Kidney (tissue), 14 donors: ENCODE data around the gene PRPF40A. TPM values are rescaled to one million over a fixed set of nuclear protein-coding genes. Genes with fewer than 3 reads are reported as not detected.

Experiments used
- DNase-seq, 5 donors: peaks; one replicate each; pipeline ENCODE4 v3.0.0-alpha.2; 2013 to 2020
- FAIRE-seq: peaks from 2 replicates; lab custom pipeline; 2012; peaks lifted over from hg19 to GRCh38; lab: Jason Lieb, UNC
- H3K27ac ChIP-seq, 2 donors: one replicate each; pipeline ENCODE4 v1.7.0; 2013; ENCODE audit warnings: low read depth in 2 of 2, low read length in 2 of 2, inconsistent platforms in 1 of 2
- H3K27me3 ChIP-seq: one replicate; pipeline ENCODE4 v1.7.1; 2013; ENCODE audit warnings: low read length, inconsistent platforms; ENCODE audit not compliant: control insufficient read depth, insufficient read depth
- H3K36me3 ChIP-seq, 3 donors: one replicate each; pipeline versions ENCODE4 v1.7.0 to v1.7.1; 2013; ENCODE audit warnings: low read length in 3 of 3, control low read depth in 1 of 3, inconsistent platforms in 1 of 3; ENCODE audit not compliant: insufficient read depth in 3 of 3, control insufficient read depth in 2 of 3
- H3K4me1 ChIP-seq, 3 donors: one replicate each; pipeline versions ENCODE4 v1.7.0 to v1.7.1; 2013; ENCODE audit warnings: low read length in 3 of 3, inconsistent platforms in 1 of 3, low read depth in 1 of 3; ENCODE audit not compliant: control insufficient read depth in 2 of 3, insufficient read depth in 2 of 3
- H3K4me3 ChIP-seq, 3 donors: one replicate each; pipeline versions ENCODE4 v1.7.0 to v1.8.1; 2013; ENCODE audit warnings: low read length in 3 of 3, control low read depth in 1 of 3, inconsistent platforms in 1 of 3
- H3K9ac ChIP-seq, 3 donors: one replicate each; pipeline versions ENCODE4 v1.7.0 to v1.7.1; 2013; ENCODE audit warnings: low read length in 3 of 3, control low read depth in 1 of 3, inconsistent platforms in 1 of 3
- H3K9me3 ChIP-seq, 3 donors: one replicate each; pipeline versions ENCODE4 v1.7.0 to v1.7.1; 2013; ENCODE audit warnings: low read length in 3 of 3, control low read depth in 1 of 3, inconsistent platforms in 1 of 3; ENCODE audit not compliant: control insufficient read depth in 2 of 3, insufficient read depth in 1 of 3
- CTCF ChIP-seq: IDR thresholded peaks from 3 replicates; pipeline ENCODE4 v1.5.1; 2012; ENCODE audit warnings: mild to moderate bottlenecking, moderate library complexity, borderline replicate concordance; ENCODE audit not compliant: insufficient read depth; ENCODE audit errors: extremely low read depth
- intact Hi-C: fragments of 100-400 bp; cut with DNase I; formaldehyde crosslinking; loops from one replicate; pipeline ENCODE4 v1.11.1; 2022
- polyA plus RNA-seq: library from polyadenylated mRNA; stranded (reverse); fragments of 350-450 nt; fragmentation: Illumina TruSeq; extraction: RNeasy Lipid Tissue Mini Kit (QIAGEN cat#74804); gene quantifications from one replicate; pipeline ENCODE4 v1.2.3, GENCODE V29; 2014; ENCODE audit warnings: low read depth, low replicate concordance; ENCODE audit not compliant: insufficient read depth
- total RNA-seq: library from RNA; stranded (reverse); fragmentation: NEBNext Ultra II Directional; extraction: Animal tissue kit (Norgen Biotek cat#: 25700); gene quantifications from one replicate; pipeline ENCODE4 v1.2.1, GENCODE V29; 2021
- donor health status: control.
- donor health status: control.
- donor health status: control.
- donor health status: control.
- donor health status: control.
- donor health status: DM: yes; HTN: yes; CAD: no.
- donor health status: Normal renal cell carcinoma (clear cell type).

PRPF40A gene
- total and polyA plus RNA-seq, 2 donors from 2014 or later, result 20.2 to 82.7 TPM

- Histone ChIP-seq H3K9me3 (no peaks in the 10 kb centered on the region), H3K4me1 (no peaks in the 10 kb centered on the region), H3K36me3 (peaks cover 0 to 6% (median 2%) of the 10 kb centered on the region in 3 donors), H3K27me3 (no peaks in the 10 kb centered on the region), H3K4me3 (no peak overlapping the region), H3K27ac (no peak overlapping the region), H3K9ac (no peak overlapping the region)
- TF ChIP-seq CTCF, result no peak
- DNase-seq (peak in 1 of 5 donors; percentile 9), FAIRE-seq (no peak)
- intact Hi-C loops, result no loop called here
These were observed 44.9 kb upstream of the PRPF40A start for GRCh38 chr2:152762202-152762601.

GRCh38 chr2:152761214-152761613 is 44.0 kb upstream of the PRPF40A start:
- Histone ChIP-seq H3K4me1 (no peaks in the 10 kb centered on the region), H3K27ac (no peak overlapping the region), H3K36me3 (peaks cover 0 to 6% (median 2%) of the 10 kb centered on the region in 3 donors), H3K4me3 (no peak overlapping the region), H3K9me3 (no peaks in the 10 kb centered on the region), H3K27me3 (no peaks in the 10 kb centered on the region), H3K9ac (no peak overlapping the region)
- TF ChIP-seq CTCF, result no peak
- DNase-seq, result no peak
- FAIRE-seq, result no peak
- intact Hi-C loops, result no loop called here

DNA sequence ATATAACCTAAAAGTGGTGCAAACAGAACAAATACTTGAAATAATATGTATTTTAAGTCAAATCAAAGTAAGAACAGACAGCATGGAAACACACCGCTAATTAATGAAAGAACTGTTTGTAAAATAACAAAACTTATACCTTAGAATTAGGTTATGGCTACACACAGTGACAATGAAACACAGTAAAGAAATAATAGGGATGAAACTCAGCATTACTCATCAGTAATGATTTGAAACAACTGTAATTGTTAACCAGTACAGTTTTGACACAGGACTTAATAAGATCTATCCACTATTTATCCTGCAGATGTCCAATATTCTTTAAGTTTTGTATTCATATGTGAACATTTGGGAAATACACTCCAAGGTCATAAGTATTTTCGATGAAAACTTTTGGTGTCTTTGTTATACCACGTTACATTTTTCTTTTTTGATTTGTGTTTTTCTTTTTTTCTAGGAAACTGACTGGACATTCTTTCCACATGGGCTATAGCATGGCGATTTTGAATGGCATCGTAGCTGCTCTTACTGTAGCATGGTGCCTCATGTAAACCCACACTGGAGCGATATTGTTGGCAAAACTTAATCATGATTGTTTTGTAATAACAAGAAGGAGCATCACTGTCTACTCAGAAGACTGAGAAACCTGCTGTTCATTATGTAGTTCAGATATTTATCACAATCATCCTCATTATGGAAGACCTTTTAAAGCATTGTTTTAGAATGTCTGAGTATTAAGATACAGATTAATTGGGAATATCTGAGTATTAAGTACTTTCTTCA is 42.2 kb upstream of the PRPF40A start:
- intact Hi-C loops, result no loop called here
- FAIRE-seq, result no peak
- Histone ChIP-seq H3K4me3 (no peak overlapping the region), H3K9me3 (no peaks in the 10 kb centered on the region), H3K4me1 (no peaks in the 10 kb centered on the region), H3K36me3 (peaks cover 0 to 6% (median 2%) of the 10 kb centered on the region in 3 donors), H3K27ac (no peak overlapping the region), H3K27me3 (no peaks in the 10 kb centered on the region), H3K9ac (no peak overlapping the region)
- no peak for DNase-seq
- TF ChIP-seq CTCF, result no peak
